C4-2B (cell line): ENCODE measurements around the gene ST8SIA5.

Experiments used
- ZFX ChIP-seq: fragments of 450-650 bp; IDR thresholded peaks from 2 replicates; pipeline ENCODE4 v1.6.1; 2017
- TF ChIP-seq, protein P1 (sequence below): fragments of 450-650 bp; conservative IDR thresholded peaks from 2 replicates; pipeline ENCODE4 v1.5.1; 2017; ENCODE audit warnings: mild to moderate bottlenecking

GRCh38 chr18:46621871-46622270 is 135.0 kb downstream of the ST8SIA5 start:
- TF ChIP-seq, protein P1, sequence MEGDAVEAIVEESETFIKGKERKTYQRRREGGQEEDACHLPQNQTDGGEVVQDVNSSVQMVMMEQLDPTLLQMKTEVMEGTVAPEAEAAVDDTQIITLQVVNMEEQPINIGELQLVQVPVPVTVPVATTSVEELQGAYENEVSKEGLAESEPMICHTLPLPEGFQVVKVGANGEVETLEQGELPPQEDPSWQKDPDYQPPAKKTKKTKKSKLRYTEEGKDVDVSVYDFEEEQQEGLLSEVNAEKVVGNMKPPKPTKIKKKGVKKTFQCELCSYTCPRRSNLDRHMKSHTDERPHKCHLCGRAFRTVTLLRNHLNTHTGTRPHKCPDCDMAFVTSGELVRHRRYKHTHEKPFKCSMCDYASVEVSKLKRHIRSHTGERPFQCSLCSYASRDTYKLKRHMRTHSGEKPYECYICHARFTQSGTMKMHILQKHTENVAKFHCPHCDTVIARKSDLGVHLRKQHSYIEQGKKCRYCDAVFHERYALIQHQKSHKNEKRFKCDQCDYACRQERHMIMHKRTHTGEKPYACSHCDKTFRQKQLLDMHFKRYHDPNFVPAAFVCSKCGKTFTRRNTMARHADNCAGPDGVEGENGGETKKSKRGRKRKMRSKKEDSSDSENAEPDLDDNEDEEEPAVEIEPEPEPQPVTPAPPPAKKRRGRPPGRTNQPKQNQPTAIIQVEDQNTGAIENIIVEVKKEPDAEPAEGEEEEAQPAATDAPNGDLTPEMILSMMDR = no peak
- no peak for TF ChIP-seq ZFX
